Measurements from ENCODE around the gene ALDH1A3. TPM values are rescaled to one million over a fixed set of nuclear protein-coding genes. Genes with fewer than 3 reads are reported as not detected.

ALDH1A3 gene
- total RNA-seq, 1 experiment from 2014 or later, result 879 TPM

DNA sequence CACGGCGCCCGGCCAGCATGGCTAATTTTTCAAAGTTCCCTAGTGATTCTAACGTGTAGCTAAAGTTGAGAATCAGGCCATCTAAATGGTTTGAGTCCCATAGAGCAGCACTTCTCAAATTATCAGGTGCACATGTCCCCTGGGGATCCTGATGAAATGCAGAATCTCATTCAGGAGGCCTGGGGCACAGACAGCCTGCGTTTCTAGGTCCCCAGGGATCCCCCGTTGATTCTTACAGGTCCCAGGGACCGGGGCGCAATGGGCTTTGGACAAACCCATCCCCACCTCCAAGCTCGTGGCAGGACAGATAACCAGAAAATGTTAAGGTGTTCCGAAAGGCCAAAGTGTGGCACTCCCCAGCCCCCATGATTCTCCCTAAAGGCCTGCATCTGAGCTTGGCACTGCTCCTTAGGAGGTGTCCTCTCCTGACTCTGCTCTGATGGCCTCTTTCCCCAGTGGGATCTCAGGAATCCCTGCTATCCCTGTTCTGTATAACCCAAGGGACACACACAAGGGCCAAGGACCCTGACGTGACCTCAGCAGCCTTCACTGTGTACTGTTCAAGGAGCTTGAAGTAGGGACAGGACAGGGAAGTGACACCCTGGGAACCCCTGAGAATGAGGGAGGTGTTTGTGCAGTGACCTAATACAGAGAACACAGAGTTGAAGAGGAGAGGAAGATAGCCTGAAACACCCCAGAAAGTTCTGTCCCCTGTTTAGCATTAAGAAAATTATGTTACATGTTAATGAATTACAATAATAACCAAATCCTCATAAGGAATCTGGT, 47.5 kb downstream of the ALDH1A3 start:
- Histone ChIP-seq H3K4me3 (no peak overlapping the region), H3K27me3 (no peaks in the 10 kb centered on the region), H3K9me3 (no peaks in the 10 kb centered on the region), H3K36me3 (peaks cover 96% of the 10 kb centered on the region)
- DNase-seq, result no peak

DNA sequence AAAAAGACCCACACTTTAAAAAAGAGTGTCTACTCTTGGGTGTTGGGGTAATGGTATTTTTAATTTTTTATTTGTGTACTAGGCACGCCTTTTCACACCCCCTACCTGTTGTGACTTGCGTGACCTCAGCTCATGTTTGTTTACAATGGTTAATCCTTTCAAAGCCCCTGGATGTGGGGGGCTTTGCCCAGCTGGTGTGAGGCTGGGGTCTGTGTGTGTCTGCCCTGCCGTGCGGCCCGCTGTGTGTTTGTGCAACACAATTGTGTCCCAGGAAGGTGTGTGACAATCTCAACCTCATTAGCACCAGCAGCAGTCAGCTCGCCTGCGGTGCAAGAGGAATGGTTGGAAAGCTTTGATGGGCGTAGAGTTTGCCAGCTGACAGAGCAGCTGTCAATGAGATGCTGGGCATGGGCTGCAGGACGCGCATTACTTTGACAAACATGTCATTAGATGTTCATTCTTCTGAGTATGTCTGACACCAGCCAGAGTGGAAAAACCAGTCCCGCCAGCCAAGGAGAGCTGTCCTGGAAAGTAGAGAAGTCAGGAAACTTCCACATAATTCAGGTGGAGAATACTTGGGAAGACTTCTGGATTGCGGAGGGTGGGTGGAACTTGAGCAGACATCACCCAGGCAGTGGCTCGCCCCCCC, 49.1 kb downstream of the ALDH1A3 start:
- H3K9me3 ChIP-seq, result no peaks in the 10 kb centered on the region
- DNase-seq, result no peak
- H3K36me3 ChIP-seq, result peaks cover 93% of the 10 kb centered on the region
- no peak overlapping the region for H3K4me3 ChIP-seq
- H3K27me3 ChIP-seq, result no peaks in the 10 kb centered on the region

DNA sequence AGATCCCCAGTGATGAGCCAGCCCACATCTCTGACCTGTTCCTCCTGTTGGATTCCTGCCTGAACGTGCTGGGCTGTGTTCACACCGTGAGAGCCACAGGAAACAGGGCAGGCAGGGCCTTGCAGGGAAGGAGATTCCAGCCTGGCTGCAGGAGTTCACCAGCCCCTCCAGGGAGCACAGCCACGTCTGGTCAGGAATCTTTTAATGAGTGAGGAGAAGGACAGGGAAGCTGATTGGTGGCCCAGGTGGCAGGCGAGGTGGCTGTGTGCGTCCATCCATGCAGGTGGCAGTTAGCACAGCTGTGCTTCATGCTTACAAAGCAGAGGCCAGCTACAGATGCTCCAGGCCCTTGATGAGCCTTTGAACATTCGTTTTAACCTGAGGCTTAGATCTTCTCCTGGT, 50.0 kb downstream of the ALDH1A3 start:
- Histone ChIP-seq H3K36me3 (peaks cover 89% of the 10 kb centered on the region), H3K9me3 (no peaks in the 10 kb centered on the region), H3K4me3 (no peak overlapping the region), H3K27me3 (no peaks in the 10 kb centered on the region)
- no peak for DNase-seq

DNA sequence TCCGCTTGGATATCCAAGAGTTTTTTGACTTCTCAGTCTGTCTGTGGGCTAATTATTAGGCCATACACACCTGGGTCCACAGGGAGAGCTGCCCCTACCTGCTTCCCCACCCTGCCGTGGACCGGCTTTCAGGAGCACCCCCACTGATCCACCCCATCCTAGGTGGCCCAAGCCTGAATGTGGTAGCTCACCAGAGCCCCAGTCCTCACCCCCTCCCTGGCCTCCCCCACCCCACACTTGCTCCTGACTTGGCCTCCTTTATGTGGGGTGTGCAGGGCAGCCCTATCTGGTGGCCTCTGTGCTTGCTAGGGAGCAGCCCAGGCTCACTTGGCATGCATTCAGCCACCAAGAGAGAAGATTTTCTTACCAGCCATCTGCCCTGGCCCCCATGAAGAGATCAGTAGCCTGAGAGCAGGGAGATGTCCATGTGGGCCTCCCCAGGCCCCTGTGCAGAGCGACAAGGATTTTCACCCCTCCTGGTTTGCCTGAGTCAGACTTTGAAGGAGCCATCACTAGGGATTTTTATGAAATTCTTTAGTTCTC, 50.7 kb downstream of the ALDH1A3 start:
- no peak for DNase-seq
- no peaks in the 10 kb centered on the region for H3K27me3 ChIP-seq
- H3K9me3 ChIP-seq, result no peaks in the 10 kb centered on the region
- no peak overlapping the region for H3K4me3 ChIP-seq
- H3K36me3 ChIP-seq, result peaks cover 89% of the 10 kb centered on the region

DNA sequence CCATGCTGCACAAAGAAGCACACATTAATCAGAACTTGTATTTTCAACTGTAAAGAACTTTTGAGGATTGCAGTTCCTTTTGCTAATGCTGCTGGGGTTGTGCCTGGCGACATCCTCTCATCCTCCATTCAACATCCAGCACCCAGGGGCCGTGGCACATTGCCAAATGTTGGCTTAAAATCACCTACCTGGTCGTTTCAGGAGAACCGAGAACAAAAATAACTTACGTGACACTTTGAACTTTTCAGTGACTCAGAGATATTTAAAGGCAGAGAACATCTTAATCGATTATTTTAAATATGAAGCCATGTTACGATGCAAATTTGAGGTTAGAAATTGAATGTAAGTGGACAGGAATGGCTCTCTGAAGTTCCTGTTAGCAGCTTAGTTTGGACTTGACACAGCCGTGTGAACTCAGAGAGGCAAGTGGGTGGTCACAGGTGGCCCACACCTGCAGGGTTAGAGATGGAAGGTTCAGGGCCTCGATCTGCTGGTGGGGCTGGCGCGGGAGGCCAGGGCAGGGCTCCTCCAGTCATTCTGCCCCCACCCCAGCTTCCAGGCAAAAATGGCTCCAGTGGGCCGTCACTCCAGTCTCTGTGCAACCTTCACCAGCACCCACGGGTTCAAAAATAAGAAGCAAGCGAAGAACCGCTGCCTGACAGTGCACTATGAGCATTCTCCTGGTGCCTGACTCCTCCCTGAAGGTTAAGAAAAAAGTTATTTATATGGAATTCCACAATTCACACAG, 51.7 kb downstream of the ALDH1A3 start:
- Histone ChIP-seq H3K9me3 (no peaks in the 10 kb centered on the region), H3K36me3 (peaks cover 89% of the 10 kb centered on the region), H3K4me3 (no peak overlapping the region), H3K27me3 (no peaks in the 10 kb centered on the region)
- no peak for DNase-seq

DNA sequence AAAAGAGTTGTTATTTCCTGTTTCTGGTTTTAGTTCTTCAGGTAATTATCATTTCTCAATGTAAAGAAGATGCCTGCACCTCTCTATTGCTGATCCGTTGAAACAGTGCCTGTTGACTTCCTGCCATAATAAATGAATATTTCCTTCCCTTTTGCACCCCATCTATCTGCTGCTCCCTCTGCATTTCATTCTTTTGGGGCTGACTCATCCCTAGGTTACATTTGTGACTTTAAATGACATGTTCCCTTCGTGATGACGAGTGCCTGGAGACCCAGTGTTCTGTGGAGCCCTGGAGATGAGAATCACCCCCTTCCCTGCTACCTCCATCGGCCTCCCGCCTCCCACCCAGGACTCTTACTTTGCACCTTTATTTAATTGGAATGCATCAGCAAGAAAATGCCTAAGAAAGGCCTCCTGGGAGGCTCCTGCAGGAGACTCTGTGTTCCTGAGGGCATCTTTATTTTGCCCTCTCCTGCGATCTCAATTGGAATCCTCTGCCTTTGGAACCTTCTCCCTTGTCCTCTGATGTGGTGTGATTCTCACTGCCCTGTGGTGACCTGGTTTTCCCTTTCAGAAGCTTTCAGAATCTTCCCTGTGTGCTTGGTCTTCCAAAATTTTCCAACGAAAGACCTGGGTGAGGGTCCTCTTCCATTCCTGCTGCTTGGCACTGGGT, 53.2 kb downstream of the ALDH1A3 start:
- H3K36me3 ChIP-seq, result peaks cover 83% of the 10 kb centered on the region
- DNase-seq, result no peak
- H3K27me3 ChIP-seq, result no peaks in the 10 kb centered on the region
- H3K9me3 ChIP-seq, result no peaks in the 10 kb centered on the region
- H3K4me3 ChIP-seq, result no peak overlapping the region

DNA sequence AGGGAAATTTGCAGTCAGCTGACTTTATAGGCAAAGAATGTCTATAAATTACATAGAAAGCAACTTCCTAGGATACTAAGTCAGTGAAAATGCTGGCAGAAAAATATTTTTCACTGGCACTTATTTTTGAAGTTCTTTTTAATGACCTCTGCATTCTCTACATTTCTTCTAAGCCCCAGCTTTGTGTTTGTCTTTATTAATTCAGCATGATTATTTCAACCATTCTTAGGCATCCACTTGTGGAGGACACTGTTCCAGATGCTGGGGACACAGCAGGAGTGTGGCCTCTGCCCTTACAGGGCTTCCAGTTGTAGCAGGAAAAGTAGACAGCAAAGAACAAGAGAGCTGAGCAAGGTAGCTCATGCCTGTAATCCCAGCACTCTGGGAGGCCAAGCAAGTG, 54.5 kb downstream of the ALDH1A3 start:
- no peaks in the 10 kb centered on the region for H3K27me3 ChIP-seq
- no peaks in the 10 kb centered on the region for H3K9me3 ChIP-seq
- DNase-seq, result no peak
- H3K4me3 ChIP-seq, result no peak overlapping the region
- H3K36me3 ChIP-seq, result peaks cover 80% of the 10 kb centered on the region

DNA sequence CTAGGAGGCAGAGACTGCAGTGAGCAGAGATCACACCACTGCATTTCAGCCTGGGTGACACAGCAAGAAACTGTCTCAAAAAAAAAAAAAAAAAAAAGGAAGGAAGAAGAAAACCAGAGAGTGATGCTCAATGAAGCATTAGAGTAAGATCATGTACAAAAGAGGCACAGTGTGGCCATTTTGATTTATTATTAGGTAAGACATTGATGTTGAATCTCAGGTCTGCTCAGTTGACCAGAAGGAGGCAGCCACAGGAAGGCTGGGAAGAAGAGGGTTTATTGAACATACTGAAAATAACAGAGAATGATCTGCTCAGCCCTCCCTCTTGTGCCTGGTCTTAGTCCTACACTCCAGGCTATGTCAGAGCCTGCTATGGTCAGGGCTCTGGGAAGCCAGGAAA, 55.1 kb downstream of the ALDH1A3 start:
- Histone ChIP-seq H3K4me3 (no peak overlapping the region), H3K27me3 (no peaks in the 10 kb centered on the region), H3K36me3 (peaks cover 80% of the 10 kb centered on the region), H3K9me3 (no peaks in the 10 kb centered on the region)
- DNase-seq, result no peak

DNA sequence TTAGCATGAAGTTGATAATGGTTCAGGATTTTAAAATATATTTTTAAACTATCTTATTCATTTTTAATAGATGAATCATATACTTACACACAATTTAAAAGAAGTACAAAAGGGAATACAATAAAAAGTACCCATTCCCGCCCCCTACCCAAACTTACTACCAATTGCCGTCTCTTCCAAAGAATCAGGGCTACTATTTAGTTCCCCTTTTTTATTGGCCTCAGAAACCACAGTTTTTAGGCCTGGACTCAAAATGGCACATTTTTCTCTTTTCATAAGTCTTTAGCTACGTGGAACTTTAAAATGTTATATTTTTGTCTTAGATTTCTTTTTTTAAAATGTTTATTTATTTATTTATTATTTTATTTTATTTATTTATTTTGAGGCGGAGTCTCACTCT, 57.5 kb downstream of the ALDH1A3 start:
- no peak for DNase-seq
- no peaks in the 10 kb centered on the region for H3K27me3 ChIP-seq
- H3K4me3 ChIP-seq, result no peak overlapping the region
- peaks cover 73% of the 10 kb centered on the region for H3K36me3 ChIP-seq
- H3K9me3 ChIP-seq, result no peaks in the 10 kb centered on the region

DNA sequence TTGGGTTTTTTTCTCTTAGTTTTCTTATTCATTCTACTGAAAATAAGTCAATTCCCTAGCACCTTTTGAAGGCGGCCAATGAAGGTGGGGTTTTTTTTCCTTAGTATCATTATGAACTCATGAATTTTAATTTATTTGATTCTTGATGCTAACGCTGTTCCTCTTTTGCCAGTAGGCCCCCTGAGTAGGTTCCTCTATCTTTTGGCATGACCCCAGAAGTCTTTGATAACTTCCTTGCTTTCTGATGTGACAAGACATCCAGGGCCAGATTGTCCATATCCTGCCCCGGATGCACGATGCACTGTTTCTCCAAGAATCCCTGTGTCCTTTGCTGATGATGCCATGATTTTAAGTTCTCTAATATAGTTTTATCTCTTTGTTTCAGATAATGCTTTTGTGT, 60.2 kb downstream of the ALDH1A3 start:
- DNase-seq, result no peak
- no peaks in the 10 kb centered on the region for H3K9me3 ChIP-seq
- peaks cover 76% of the 10 kb centered on the region for H3K36me3 ChIP-seq
- H3K27me3 ChIP-seq, result no peaks in the 10 kb centered on the region
- no peak overlapping the region for H3K4me3 ChIP-seq

DNA sequence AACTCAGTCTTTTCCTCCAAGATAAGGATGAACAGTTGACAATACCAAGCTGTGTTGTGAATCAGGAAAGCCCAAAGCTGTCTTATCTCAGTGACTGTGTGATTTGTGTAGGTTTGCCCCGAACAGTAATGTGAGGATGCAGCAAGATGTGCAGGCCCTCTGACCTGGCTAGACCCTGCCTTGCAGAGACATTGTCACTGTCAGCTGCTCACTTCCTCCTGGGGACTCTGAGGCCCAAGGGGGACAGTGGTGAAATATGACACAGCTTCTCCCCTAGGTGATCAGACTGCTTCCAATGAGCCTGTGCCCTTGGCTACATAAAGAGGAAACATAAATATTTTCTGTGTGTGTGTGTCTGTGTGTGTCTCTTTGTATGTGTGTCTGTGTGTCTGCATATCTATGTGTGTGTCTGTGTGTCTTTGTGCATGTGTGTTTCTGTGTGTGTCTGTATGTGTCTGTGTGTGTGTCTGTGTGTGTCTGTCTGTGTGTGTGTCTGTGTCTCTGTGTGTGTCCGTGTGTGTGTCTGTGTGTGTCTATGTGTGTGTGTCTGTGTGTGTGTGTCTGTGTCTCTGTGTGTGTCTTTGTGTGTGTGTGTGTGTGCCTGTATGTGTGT, 61.2 kb downstream of the ALDH1A3 start:
- Histone ChIP-seq H3K27me3 (no peaks in the 10 kb centered on the region), H3K36me3 (peaks cover 74% of the 10 kb centered on the region), H3K4me3 (no peak overlapping the region), H3K9me3 (no peaks in the 10 kb centered on the region)
- DNase-seq, result no peak

DNA sequence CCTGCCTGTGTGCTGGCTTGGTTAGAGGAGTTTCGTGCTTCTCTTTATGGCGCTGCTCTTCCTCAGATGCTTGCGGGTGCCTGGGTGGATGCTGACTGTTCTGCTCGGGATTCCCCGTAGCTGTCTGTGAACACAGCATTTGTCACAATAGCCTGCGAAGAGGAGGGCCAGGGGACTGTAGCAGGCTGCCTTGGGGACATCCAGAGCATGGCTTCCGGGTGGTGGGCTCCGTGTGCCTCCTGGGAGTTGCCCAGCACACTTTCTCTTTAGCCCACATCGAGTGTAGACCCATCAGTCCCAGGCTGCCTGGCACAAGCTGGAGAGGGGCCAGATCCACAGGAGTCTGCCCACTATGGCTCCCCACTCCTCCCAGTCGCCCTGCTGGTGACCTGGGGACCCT, 61.9 kb downstream of the ALDH1A3 start:
- H3K36me3 ChIP-seq, result peaks cover 71% of the 10 kb centered on the region
- no peak for DNase-seq

DNA sequence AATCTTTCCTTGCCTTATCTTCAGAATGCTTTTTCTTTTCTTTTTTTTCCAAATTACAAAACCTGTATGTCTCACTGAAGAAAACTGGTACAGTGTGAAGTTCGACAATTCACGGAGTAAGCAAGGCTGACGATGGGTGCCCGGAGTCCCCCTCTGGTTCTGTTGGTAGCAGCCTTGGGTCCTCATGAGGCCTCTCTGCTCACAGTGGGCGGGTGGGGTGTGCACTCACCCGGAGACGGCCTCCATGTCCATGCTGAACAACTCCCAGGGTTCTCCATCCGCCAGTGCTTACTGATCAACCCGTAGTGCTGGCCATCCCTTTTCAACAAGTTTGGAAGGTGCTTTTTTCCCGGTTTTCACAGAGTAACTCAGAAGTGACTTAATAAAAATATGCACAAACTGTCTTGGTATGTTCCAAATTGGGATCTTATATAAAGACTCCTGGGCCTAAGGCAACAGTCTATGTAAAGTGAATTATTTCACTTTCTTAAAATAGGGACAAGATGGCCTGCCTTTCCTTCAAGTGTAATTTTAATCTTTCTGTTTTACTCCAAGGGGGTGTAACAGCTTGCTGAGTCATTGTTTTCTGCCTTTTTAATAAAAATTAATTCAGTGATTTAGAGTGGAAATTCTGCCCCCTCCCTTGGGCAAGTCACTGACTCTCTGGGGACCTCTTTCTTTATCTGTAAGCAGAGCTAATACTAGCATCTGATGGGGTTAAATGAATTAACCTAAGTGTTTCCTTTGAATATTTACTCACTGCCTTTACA, 63.2 kb downstream of the ALDH1A3 start:
- no peaks in the 10 kb centered on the region for H3K9me3 ChIP-seq
- no peaks in the 10 kb centered on the region for H3K27me3 ChIP-seq
- DNase-seq, result no peak
- no peak overlapping the region for H3K4me3 ChIP-seq
- peaks cover 76% of the 10 kb centered on the region for H3K36me3 ChIP-seq

More for the DNA sequence above, 61.9 kb downstream of the ALDH1A3 start:
- Histone ChIP-seq H3K9me3 (no peaks in the 10 kb centered on the region), H3K4me3 (no peak overlapping the region), H3K27me3 (no peaks in the 10 kb centered on the region)

DNA sequence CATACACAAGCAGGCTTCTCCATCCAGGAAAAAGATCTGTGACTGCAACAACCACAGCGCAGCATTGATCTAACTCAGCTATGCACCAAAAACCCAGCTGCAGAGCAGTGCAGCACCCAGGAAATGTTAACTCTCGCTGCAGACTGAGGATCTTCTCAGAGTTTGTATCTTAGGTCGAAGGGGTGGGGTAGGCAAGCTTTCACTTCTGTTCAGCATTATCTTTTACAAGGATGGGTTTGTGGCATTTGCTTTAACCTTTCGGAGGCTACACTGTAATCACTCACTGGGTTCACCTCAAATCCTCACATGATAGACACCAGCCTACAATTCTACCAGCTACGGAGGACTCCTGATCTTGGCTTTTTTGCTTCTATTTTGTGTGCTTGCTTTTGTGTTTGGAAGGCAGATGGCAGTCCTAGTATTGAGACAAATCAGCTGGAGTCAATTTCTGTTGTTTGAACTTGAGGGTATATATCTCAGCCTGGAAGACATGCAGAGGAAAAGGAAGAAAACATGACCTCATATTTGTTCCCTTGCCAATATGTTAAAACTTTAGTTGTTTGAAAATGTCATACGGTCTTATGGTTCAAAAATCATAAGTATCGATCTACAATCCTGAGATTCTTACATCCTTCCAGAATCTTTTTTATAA, 64.7 kb downstream of the ALDH1A3 start:
- no peaks in the 10 kb centered on the region for H3K27me3 ChIP-seq
- no peak for DNase-seq
- H3K9me3 ChIP-seq, result peaks cover 4% of the 10 kb centered on the region; the same call in 1 of the 2 replicates
- H3K36me3 ChIP-seq, result peaks cover 78% of the 10 kb centered on the region
- H3K4me3 ChIP-seq, result no peak overlapping the region

DNA sequence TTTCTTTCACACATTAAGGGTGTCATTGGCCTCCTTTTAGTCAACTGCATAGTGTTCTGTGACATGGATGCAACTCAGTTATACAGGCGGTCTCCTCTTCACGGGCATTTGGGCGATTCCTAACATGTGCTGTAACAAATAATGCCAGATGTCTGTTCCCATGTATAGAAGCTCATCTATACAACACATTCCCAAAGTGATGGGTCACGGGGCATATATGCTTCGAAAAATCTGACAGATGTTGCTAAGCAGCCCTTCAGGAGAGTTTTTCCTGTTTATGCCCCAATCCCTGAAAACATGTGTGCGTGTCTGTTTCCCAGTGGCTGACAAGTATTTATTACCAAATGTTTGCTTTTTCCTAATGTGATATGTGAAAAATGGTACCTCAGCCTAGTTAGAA, 65.4 kb downstream of the ALDH1A3 start:
- H3K36me3 ChIP-seq, result peaks cover 76% of the 10 kb centered on the region
- no peak overlapping the region for H3K4me3 ChIP-seq
- DNase-seq, result no peak
- H3K9me3 ChIP-seq, result peaks cover 5% of the 10 kb centered on the region; the same call in 1 of the 2 replicates
- no peaks in the 10 kb centered on the region for H3K27me3 ChIP-seq

Measured in MG63 (cell line).